OCI-LY3 (cell line): ENCODE measurements around the gene TAB3.

Experiments used
- CTCF ChIP-seq: fragments of 200-600, 300-600 bp; sonication (generic); IDR thresholded peaks from 2 replicates; pipeline ENCODE4 v1.5.1; 2014; ENCODE audit warnings: antibody characterized with exemption, low read length, low read depth
- EZH2phosphoT487 ChIP-seq: fragments of 200-600 bp; shearing (Covaris generic); IDR thresholded peaks from 2 replicates; pipeline ENCODE4 v1.6.1; 2018; ENCODE audit warnings: antibody characterized with exemption, mixed run types, low read depth

- TF ChIP-seq CTCF, result no peak
- no peak for TF ChIP-seq EZH2phosphoT487
These were observed 92.8 kb downstream of the TAB3 start for GRCh38 chrX:30795981-30796958.
